ENCODE data around the gene CRX. TPM values are rescaled to one million over a fixed set of nuclear protein-coding genes. Genes with fewer than 3 reads are reported as not detected.

CRX gene
- total and polyA plus RNA-seq, 2 of the 13 experiments (the other 11 are each of a cell fraction or from before 2014, with no cell fraction given) = not detected

DNA sequence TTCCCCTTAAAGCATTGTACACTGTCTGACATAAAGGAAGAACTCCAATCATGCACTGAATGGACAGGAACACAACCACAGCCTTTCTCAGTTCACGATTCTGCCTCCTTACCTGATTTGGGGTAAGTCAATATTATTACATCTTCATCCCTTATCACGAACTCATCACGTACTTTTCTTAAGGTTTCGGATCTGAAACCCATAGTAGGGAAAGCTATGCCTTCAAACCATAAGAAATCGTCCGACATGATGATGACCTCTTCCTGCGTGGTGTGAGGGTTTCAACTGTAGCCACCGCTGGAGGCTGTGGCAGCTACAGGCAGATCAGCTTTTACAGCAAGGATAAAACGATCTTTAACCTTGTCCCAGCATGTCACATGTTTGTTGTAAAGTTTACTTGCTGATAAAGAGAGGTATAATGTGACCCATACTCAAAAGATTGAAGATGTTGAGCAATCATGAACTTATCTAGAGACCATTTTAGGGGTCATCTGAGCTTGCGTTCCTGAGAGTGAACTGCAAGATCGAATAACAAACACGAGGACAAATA, 64.3 kb downstream of the CRX start, which contains the start of gene SULT2A1 (continued):
- TF ChIP-seq RERE (CRISPR knock-in tag; IDR thresholded peaks at IDR 0.05; ENCODE audit: low read depth) (no peak), HIC2 (CRISPR knock-in tag; IDR thresholded peaks at IDR 0.05; ENCODE audit: low read depth) (no peak), PAF1 (CRISPR knock-in tag; IDR thresholded peaks at IDR 0.05) (no peak), NKX3-1 (CRISPR knock-in tag; IDR thresholded peaks at IDR 0.05) (no peak), ZNF577 (CRISPR knock-in tag; IDR thresholded peaks at IDR 0.05; ENCODE audit: borderline replicate concordance, low read depth) (no peak), ZFX (CRISPR knock-in tag; IDR thresholded peaks at IDR 0.05; ENCODE audit: low read depth) (no peak), ONECUT2 (CRISPR knock-in tag; IDR thresholded peaks at IDR 0.05) (peak; percentile 25; the same call in 1 of the 2 replicates), ZNF256 (CRISPR knock-in tag; conservative IDR thresholded peaks at IDR 0.05) (no peak), ZMYM2 (CRISPR knock-in tag; IDR thresholded peaks at IDR 0.05) (no peak), ZNF614 (CRISPR knock-in tag; IDR thresholded peaks at IDR 0.05; ENCODE audit: borderline replicate concordance) (peak; percentile 66; the same call in 1 of the 2 replicates), KLF15 (CRISPR knock-in tag; IDR thresholded peaks at IDR 0.05; ENCODE audit: borderline replicate concordance) (no peak), ZNF879 (CRISPR knock-in tag; IDR thresholded peaks at IDR 0.05) (no peak), PHF8 (CRISPR knock-in tag; IDR thresholded peaks at IDR 0.05) (peak; percentile 46; the same call in 1 of the 2 replicates), SRSF4 (IDR thresholded peaks at IDR 0.05; ENCODE audit: low read depth, low read length, poor library complexity, severe bottlenecking) (no peak), ZNF124 (CRISPR knock-in tag; IDR thresholded peaks at IDR 0.05) (0 out of 2 replicates have a peak, but pooled peaks have one; percentile 23), JUND (CRISPR knock-in tag; IDR thresholded peaks at IDR 0.05) (peak; percentile 67; the same call in 1 of the 2 replicates)
- TF ChIP-seq, protein P1, sequence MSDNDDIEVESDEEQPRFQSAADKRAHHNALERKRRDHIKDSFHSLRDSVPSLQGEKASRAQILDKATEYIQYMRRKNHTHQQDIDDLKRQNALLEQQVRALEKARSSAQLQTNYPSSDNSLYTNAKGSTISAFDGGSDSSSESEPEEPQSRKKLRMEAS (IDR thresholded peaks at IDR 0.05) = peak; percentile 47
- TF ChIP-seq, protein P2, sequence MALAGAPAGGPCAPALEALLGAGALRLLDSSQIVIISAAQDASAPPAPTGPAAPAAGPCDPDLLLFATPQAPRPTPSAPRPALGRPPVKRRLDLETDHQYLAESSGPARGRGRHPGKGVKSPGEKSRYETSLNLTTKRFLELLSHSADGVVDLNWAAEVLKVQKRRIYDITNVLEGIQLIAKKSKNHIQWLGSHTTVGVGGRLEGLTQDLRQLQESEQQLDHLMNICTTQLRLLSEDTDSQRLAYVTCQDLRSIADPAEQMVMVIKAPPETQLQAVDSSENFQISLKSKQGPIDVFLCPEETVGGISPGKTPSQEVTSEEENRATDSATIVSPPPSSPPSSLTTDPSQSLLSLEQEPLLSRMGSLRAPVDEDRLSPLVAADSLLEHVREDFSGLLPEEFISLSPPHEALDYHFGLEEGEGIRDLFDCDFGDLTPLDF (CRISPR knock-in tag; IDR thresholded peaks at IDR 0.05) = no peak
- TF ChIP-seq, protein P3, sequence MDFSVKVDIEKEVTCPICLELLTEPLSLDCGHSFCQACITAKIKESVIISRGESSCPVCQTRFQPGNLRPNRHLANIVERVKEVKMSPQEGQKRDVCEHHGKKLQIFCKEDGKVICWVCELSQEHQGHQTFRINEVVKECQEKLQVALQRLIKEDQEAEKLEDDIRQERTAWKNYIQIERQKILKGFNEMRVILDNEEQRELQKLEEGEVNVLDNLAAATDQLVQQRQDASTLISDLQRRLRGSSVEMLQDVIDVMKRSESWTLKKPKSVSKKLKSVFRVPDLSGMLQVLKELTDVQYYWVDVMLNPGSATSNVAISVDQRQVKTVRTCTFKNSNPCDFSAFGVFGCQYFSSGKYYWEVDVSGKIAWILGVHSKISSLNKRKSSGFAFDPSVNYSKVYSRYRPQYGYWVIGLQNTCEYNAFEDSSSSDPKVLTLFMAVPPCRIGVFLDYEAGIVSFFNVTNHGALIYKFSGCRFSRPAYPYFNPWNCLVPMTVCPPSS (IDR thresholded peaks at IDR 0.05) = no peak

Data from HepG2 (cell line).